Measurements from ENCODE around the gene EHF.
"Not testable (repeated sequence)": the region's sequence is repeated elsewhere in the genome, so short reads cannot be mapped to it uniquely, and the experiment has no call there.

The EHF gene

GRCh38 chr11:34587282-34587677, 33.6 kb upstream of the EHF start:
- Histone ChIP-seq H3K4me3 (ENCODE audit: severe bottlenecking) (no peak overlapping the region), H3K9me3 (ENCODE audit: severe bottlenecking) (no peaks in the 10 kb centered on the region), H3K4me1 (ENCODE audit: insufficient read depth, poor library complexity, severe bottlenecking) (peaks cover 8% of the 10 kb centered on the region), H3K27me3 (ENCODE audit: insufficient read depth, poor library complexity, severe bottlenecking) (no peaks in the 10 kb centered on the region), H3K27ac (ENCODE audit: poor library complexity, severe bottlenecking) (no peak overlapping the region), H3K36me3 (ENCODE audit: low read depth) (no peaks in the 10 kb centered on the region)
- no peak for ATAC-seq (ENCODE audit: low read depth)
- no peak for DNase-seq (ENCODE audit: low spot score)
- no peak for TF ChIP-seq CTCF (IDR thresholded peaks at IDR 0.05; ENCODE audit: poor library complexity, severe bottlenecking)

GRCh38 chr11:34588023-34588422, 32.9 kb upstream of the EHF start:
- H3K4me3 ChIP-seq (ENCODE audit: severe bottlenecking), result no peak overlapping the region
- no peaks in the 10 kb centered on the region for H3K36me3 ChIP-seq (ENCODE audit: low read depth)
- peaks cover 8% of the 10 kb centered on the region for H3K4me1 ChIP-seq (ENCODE audit: insufficient read depth, poor library complexity, severe bottlenecking)
- DNase-seq (ENCODE audit: low spot score), result no peak
- ATAC-seq (ENCODE audit: low read depth), result no peak
- TF ChIP-seq CTCF (IDR thresholded peaks at IDR 0.05; ENCODE audit: poor library complexity, severe bottlenecking), result no peak
- H3K9me3 ChIP-seq (ENCODE audit: severe bottlenecking), result no peaks in the 10 kb centered on the region
- no peaks in the 10 kb centered on the region for H3K27me3 ChIP-seq (ENCODE audit: insufficient read depth, poor library complexity, severe bottlenecking)
- no peak overlapping the region for H3K27ac ChIP-seq (ENCODE audit: poor library complexity, severe bottlenecking)

GRCh38 chr11:34588701-34589100, 32.2 kb upstream of the EHF start:
- H3K27me3 ChIP-seq (ENCODE audit: insufficient read depth, poor library complexity, severe bottlenecking), result no peaks in the 10 kb centered on the region
- DNase-seq (ENCODE audit: low spot score), result no peak
- H3K27ac ChIP-seq (ENCODE audit: poor library complexity, severe bottlenecking), result no peak overlapping the region
- ATAC-seq (ENCODE audit: low read depth), result no peak
- H3K9me3 ChIP-seq (ENCODE audit: severe bottlenecking), result no peaks in the 10 kb centered on the region
- no peak overlapping the region for H3K4me3 ChIP-seq (ENCODE audit: severe bottlenecking)
- no peak for TF ChIP-seq CTCF (IDR thresholded peaks at IDR 0.05; ENCODE audit: poor library complexity, severe bottlenecking)
- H3K4me1 ChIP-seq (ENCODE audit: insufficient read depth, poor library complexity, severe bottlenecking), result peaks cover 8% of the 10 kb centered on the region
- H3K36me3 ChIP-seq (ENCODE audit: low read depth), result no peaks in the 10 kb centered on the region

- not testable (repeated sequence) for H3K4me1 ChIP-seq (ENCODE audit: insufficient read depth, poor library complexity, severe bottlenecking); ATAC-seq (ENCODE audit: low read depth); H3K36me3 ChIP-seq (ENCODE audit: low read depth); H3K4me3 ChIP-seq (ENCODE audit: severe bottlenecking); H3K27ac ChIP-seq (ENCODE audit: poor library complexity, severe bottlenecking); DNase-seq (ENCODE audit: low spot score); H3K9me3 ChIP-seq (ENCODE audit: severe bottlenecking); H3K27me3 ChIP-seq (ENCODE audit: insufficient read depth, poor library complexity, severe bottlenecking)
Measured at GRCh38 chr11:34589177-34589576, 31.7 kb upstream of the EHF start.

- no peak for TF ChIP-seq CTCF (IDR thresholded peaks at IDR 0.05; ENCODE audit: poor library complexity, severe bottlenecking)
- no peaks in the 10 kb centered on the region for H3K27me3 ChIP-seq (ENCODE audit: insufficient read depth, poor library complexity, severe bottlenecking)
- H3K36me3 ChIP-seq (ENCODE audit: low read depth), result no peaks in the 10 kb centered on the region
- DNase-seq (ENCODE audit: low spot score) (no peak), ATAC-seq (ENCODE audit: low read depth) (no peak)
- H3K27ac ChIP-seq (ENCODE audit: poor library complexity, severe bottlenecking), result no peak overlapping the region
- H3K4me3 ChIP-seq (ENCODE audit: severe bottlenecking), result no peak overlapping the region
- no peaks in the 10 kb centered on the region for H3K9me3 ChIP-seq (ENCODE audit: severe bottlenecking)
- peaks cover 12% of the 10 kb centered on the region for H3K4me1 ChIP-seq (ENCODE audit: insufficient read depth, poor library complexity, severe bottlenecking)
Measured at GRCh38 chr11:34593085-34593484, 27.8 kb upstream of the EHF start.
